A549 treated with AZD2906 at 1 μM for 4 hours (cell line): Measurements from ENCODE around the gene C4BPB. TPM values are rescaled to one million over a fixed set of nuclear protein-coding genes. Genes with fewer than 3 reads are reported as not detected.

Source experiments
- total RNA-seq: library from RNA; stranded (reverse); fragments of 200-300 nt; extraction: Qiagen RNA extraction; gene quantifications from 5 replicates; pipeline ENCODE4 v1.2.3, GENCODE V29; 2022

Gene C4BPB
- 1.1 to 2.1 TPM (median 1.5 TPM) in 5 replicates for total RNA-seq

GRCh38 chr1:207088701-207089626, at the start of gene C4BPB:
C4BPB (plus strand) TSS chr1:207088860; CDS start chr1:207089532, 672 bp downstream.

GRCh38 chr1:207051191-207051943, 37.3 kb upstream of the C4BPB start, which contains the start of gene YOD1:
YOD1 (minus strand) TSS chr1:207051208; CDS start chr1:207051030, 178 bp downstream.

GRCh38 chr1:207052911-207053769, 35.5 kb upstream of the C4BPB start, which contains the start of gene PFKFB2:
PFKFB2 (plus strand) TSS chr1:207053275; CDS start chr1:207054718, 1,443 bp downstream.

GRCh38 chr1:207103892-207104373, 15.3 kb downstream of the C4BPB start, which contains the start of gene C4BPA:
C4BPA (plus strand) TSS chr1:207104233; CDS start chr1:207113026, 8,793 bp downstream.

Other genes starting within 250 kb of the C4BPB start
- 0.10 TPM in 1 of 5 replicates, not detected in the others for gene IL20, start 223.2 kb upstream of the C4BPB start, total RNA-seq
- 0.31 to 0.55 TPM (median 0.39 TPM) in 5 replicates for gene IL24, start 191.4 kb upstream of the C4BPB start, total RNA-seq
- 4.4 to 6.3 TPM (median 5.8 TPM) in 5 replicates for gene FCMR, start 166.9 kb upstream of the C4BPB start, total RNA-seq
- gene PIGR, start 142.4 kb upstream of the C4BPB start, total RNA-seq = 0.01 to 0.02 TPM in 2 of 5 replicates, not detected in the others
- not detected in 5 replicates for gene FCAMR, start 118.4 kb upstream of the C4BPB start, total RNA-seq
- gene C1orf116, start 56.1 kb upstream of the C4BPB start, total RNA-seq = 4.9 to 6.7 TPM (median 6.0 TPM) in 5 replicates
- gene YOD1, start 37.7 kb upstream of the C4BPB start, total RNA-seq = 7.1 to 9.1 TPM (median 8.3 TPM) in 5 replicates
- gene PFKFB2, start 35.6 kb upstream of the C4BPB start, total RNA-seq = 4.9 to 6.3 TPM (median 5.4 TPM) in 5 replicates
- gene C4BPA, start 15.4 kb downstream of the C4BPB start, total RNA-seq = 0.50 to 0.84 TPM (median 0.62 TPM) in 5 replicates
- 80.8 to 102 TPM (median 87.7 TPM) in 5 replicates for gene CD55, start 232.8 kb downstream of the C4BPB start, total RNA-seq